Adipocyte (in vitro differentiated cells): Measurements from ENCODE around the gene PDE6H.

Experiments
- DNase-seq: peaks from one replicate; pipeline ENCODE4 v3.0.0-alpha.2; 2015; ENCODE audit warnings: low read depth
- H3K27me3 ChIP-seq: replicated peaks from 2 replicates; pipeline ENCODE4 v1.7.0; 2013; ENCODE audit warnings: mild to moderate bottlenecking, low read length, moderate library complexity; ENCODE audit not compliant: control insufficient read depth, insufficient read depth
- H3K36me3 ChIP-seq: 2 replicates; pipeline ENCODE4 v1.7.0; 2013; ENCODE audit warnings: low read length, mild to moderate bottlenecking, moderate library complexity; ENCODE audit not compliant: control insufficient read depth, insufficient read depth, severe bottlenecking
- H3K4me1 ChIP-seq: 2 replicates; pipeline ENCODE4 v1.7.0; 2013; ENCODE audit warnings: mild to moderate bottlenecking, low read length, moderate library complexity; ENCODE audit not compliant: control insufficient read depth, insufficient read depth
- H3K4me3 ChIP-seq: 2 replicates; pipeline ENCODE4 v1.7.0; 2013; ENCODE audit warnings: mild to moderate bottlenecking, low read length, moderate library complexity
- H3K9ac ChIP-seq: 2 replicates; pipeline ENCODE4 v1.7.0; 2013; ENCODE audit warnings: mild to moderate bottlenecking, low read length, moderate library complexity
- H3K9me3 ChIP-seq: 2 replicates; pipeline ENCODE4 v1.7.0; 2013; ENCODE audit warnings: mild to moderate bottlenecking, low read length, moderate library complexity; ENCODE audit not compliant: control insufficient read depth

The PDE6H gene

DNA sequence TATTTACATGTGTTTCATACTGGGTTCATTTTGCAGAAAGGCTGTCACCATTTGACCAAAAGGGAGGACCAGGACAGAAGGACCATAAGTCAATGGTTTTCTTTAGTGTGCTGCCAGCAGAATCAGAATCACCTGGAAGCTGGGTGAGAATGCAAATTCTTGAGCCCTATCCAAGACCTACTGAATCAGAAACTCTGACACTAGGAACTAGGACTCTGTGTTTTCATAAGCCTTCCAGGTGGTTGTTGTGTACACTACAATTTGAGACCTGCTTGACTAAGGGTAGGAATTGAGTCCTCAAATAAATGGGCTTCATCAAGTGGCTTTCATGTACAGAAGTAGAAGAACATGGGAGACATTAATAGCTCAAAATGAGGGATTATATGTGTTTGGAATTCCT, 32.2 kb downstream of the PDE6H start:
- no peak overlapping the region for H3K4me3 ChIP-seq
- no peaks in the 10 kb centered on the region for H3K36me3 ChIP-seq
- H3K27me3 ChIP-seq = no peaks in the 10 kb centered on the region
- no peak for DNase-seq
- peaks cover 24% of the 10 kb centered on the region for H3K4me1 ChIP-seq
- H3K9me3 ChIP-seq = no peaks in the 10 kb centered on the region
- no peak overlapping the region for H3K9ac ChIP-seq

DNA sequence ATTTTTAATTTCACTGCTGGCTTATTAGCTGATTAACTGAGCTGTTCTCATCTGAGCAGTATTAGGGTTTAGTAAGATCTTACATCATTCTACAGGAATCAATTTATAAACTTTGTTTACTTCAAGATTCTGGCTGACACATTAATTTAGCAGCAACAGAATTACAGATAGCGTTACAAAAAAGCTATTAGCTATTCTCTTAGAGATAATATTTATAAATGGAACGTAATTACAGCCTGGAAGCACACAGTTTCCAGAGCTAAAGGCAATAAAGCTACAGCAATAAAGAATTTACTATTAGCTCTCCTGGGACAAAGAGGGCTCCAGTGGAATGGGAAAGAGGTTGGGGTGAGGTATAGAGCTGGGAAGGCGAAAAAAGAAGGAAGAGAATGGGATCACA, 34.7 kb downstream of the PDE6H start:
- Histone ChIP-seq H3K9ac (no peak overlapping the region), H3K9me3 (no peaks in the 10 kb centered on the region), H3K4me3 (no peak overlapping the region), H3K4me1 (peaks cover 5% of the 10 kb centered on the region), H3K27me3 (no peaks in the 10 kb centered on the region), H3K36me3 (no peaks in the 10 kb centered on the region)
- no peak for DNase-seq

DNA sequence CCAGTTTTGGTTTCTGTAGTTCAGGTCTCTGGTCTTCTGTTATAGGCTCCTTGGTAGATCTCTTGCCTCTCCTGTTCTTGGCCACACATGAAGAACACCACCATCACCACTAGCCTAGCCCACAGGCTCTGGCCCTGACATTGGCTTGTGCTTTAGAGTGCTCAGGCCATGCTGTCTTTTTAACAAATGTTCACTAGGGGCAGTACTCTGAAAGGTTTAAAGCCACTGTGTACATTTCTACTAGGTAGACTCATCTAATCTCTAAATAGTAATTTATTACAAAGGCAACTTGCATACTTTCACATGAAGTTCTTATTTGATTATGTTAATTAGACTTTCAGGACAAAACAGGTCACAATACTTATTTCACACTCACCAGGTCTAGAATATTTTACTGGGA, 38.3 kb downstream of the PDE6H start:
- H3K4me1 ChIP-seq = no peaks in the 10 kb centered on the region
- no peak overlapping the region for H3K9ac ChIP-seq
- H3K9me3 ChIP-seq = no peaks in the 10 kb centered on the region
- no peaks in the 10 kb centered on the region for H3K36me3 ChIP-seq
- H3K27me3 ChIP-seq = no peaks in the 10 kb centered on the region
- DNase-seq = no peak
- H3K4me3 ChIP-seq = no peak overlapping the region

DNA sequence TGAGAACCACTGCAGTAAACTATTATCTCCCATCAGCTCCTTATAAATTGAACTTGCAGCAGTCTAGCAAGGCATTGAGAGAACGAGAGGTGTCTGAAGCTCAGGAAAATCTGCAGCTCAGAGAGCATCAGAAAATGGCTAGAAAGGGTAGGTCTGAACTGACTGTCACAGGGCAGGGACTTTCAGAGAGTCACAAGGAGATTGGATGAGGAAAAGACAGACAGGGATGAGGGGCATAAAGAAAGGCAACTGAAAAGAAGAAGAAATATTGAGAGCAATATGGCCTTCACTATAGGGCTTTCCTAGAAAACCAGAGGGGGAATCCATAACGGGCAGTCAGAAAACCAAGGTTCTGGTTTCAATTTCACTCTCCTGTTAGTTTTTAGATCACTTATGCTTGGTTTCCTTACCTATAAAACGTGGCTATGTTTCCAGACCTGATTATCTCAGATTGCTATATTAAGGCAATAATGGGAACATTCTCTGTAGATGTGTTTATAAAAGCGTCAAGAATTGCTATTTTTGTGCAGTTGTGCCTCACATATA, 40.9 kb downstream of the PDE6H start:
- Histone ChIP-seq H3K4me1 (no peaks in the 10 kb centered on the region), H3K36me3 (no peaks in the 10 kb centered on the region), H3K9ac (no peak overlapping the region), H3K4me3 (no peak overlapping the region), H3K9me3 (no peaks in the 10 kb centered on the region), H3K27me3 (no peaks in the 10 kb centered on the region)
- no peak for DNase-seq

DNA sequence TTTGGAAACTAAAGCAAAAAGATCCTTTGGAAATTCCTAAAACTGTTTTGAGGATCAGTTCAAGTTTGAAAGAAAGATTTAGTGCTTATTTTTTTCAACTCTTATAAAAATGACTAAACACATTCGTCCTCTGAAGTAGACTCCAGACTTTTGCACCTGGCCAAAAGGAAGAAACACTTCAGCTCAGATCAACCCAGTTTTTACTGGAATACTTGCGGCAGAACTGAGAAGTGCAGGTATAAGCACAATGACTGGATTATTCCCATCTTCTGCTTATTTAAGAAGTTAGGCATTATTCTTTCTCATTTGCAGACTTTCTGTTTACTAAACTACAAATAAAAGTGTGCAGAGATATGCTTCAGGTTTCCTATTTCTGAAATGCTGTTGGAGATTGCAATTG, 41.9 kb downstream of the PDE6H start:
- Histone ChIP-seq H3K36me3 (no peaks in the 10 kb centered on the region), H3K4me1 (no peaks in the 10 kb centered on the region), H3K27me3 (no peaks in the 10 kb centered on the region), H3K9ac (no peak overlapping the region), H3K9me3 (no peaks in the 10 kb centered on the region), H3K4me3 (no peak overlapping the region)
- no peak for DNase-seq

DNA sequence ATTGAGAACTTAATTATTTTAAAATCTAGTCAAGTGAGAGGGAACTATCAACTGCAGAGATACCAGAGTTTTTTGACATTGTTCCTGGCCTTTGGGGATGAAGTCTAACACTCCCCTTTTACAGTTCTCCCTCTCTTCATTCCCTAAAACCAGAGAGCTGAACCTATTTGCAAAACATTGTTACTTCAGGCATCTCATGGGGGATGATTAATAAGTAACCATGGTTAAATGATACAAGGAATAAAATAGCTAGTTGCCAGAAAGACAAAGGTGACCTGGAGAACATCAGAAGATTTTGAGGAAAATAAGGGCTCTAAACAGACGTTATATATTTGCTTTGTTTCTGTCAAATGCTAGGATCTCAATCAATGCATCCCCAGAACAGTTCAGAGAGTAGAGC, 42.3 kb downstream of the PDE6H start:
- Histone ChIP-seq H3K9ac (no peak overlapping the region), H3K36me3 (no peaks in the 10 kb centered on the region), H3K27me3 (no peaks in the 10 kb centered on the region), H3K4me3 (no peak overlapping the region), H3K9me3 (no peaks in the 10 kb centered on the region), H3K4me1 (no peaks in the 10 kb centered on the region)
- DNase-seq = no peak

DNA sequence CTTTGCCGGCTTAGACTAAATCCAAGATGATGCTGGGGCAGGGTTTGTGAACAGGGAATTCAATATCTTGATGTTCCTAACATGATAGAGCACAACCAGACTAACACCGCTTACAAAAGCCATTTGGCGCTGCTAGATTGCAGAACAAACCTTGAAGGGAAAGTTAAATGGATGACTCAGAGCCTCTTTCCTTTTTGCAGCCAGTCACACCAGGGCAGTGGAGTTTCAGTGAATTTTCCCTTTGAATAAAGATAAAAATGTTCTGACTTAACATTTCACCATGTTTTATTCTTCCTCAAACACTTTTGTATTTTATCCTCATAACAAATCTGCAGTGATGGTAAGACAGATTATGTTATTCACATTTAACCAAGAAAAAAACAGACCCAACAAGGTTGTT, 47.3 kb downstream of the PDE6H start:
- Histone ChIP-seq H3K4me3 (no peak overlapping the region), H3K4me1 (no peaks in the 10 kb centered on the region), H3K36me3 (no peaks in the 10 kb centered on the region), H3K9ac (no peak overlapping the region), H3K9me3 (no peaks in the 10 kb centered on the region), H3K27me3 (no peaks in the 10 kb centered on the region)
- DNase-seq = no peak
